Measurements from ENCODE around the gene CITED2. TPM values are rescaled to one million over a fixed set of nuclear protein-coding genes. Genes with fewer than 3 reads are reported as not detected.

The CITED2 gene
- polyA plus RNA-seq, 1 donor (not counting 4 experiments of a cell fraction or from before 2014, with no cell fraction given) = 25.0 TPM

DNA sequence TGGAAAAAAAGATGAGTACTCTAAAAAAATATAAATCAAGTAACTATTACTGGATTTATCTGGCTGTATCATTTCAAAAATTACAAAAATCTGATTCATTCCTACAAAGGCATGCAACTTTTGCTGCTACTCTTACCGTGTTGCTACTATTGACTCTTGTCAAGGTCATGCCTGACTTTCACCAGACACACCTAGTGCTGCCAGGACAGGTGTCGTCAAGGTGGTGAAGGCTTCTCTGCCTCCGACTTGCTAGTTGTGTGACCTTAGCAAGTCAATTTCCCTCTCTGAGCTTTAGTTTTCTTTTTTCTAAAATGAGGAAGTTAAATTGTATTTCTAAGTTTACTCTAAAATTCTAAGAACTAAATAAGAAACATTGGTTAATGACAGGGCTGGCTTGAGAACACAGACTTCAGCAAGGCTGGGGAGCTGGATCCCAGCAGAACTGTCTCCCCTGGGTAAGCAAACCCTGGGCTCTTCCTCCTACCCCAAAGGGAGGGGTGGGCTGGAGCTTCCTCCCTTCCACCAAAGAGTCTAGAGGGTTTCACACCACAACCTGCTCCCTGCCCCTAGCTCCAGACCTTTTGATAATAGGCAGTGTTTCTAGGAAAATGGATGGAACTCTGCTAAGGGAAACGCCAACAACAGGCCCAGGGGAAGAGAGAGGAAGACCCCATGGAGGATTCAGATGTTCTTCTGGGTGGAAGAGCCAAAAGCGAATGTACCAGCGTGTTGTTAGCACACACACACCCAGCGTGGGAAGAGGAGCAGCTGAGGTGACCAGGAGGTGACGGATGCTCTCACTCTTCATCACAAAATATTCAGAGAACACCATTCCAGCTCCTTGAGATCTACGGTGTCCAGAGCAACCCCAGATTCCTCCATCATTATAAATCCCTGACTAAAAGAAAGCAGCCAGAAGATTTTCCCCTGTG lies 47.9 kb upstream of the CITED2 start:
- H3K27ac ChIP-seq (ENCODE audit: control insufficient read depth, insufficient read depth, low read length) = no peak overlapping the region
- no peak overlapping the region for H3K9ac ChIP-seq (ENCODE audit: control insufficient read depth, extremely low read depth, insufficient read depth, low read length)
- H3K4me3 ChIP-seq (ENCODE audit: control insufficient read depth in 2 of 3, extremely low read depth in 1 of 3, insufficient read depth in 2 of 3, low read depth in 1 of 3, low read length in 3 of 3) = no peak overlapping the region
- H3K4me1 ChIP-seq (ENCODE audit: control insufficient read depth, extremely low read depth, insufficient read depth, low read length) = no peaks in the 10 kb centered on the region
- no peaks in the 10 kb centered on the region for H3K9me1 ChIP-seq (ENCODE audit: control insufficient read depth, extremely low read depth, insufficient read depth, low read length)
- no peaks in the 10 kb centered on the region for H3K79me2 ChIP-seq (ENCODE audit: control insufficient read depth, insufficient read depth, low read length)
- no peak overlapping the region for H2AFZ ChIP-seq (ENCODE audit: control insufficient read depth, low read length)
- no peaks in the 10 kb centered on the region for H4K20me1 ChIP-seq (ENCODE audit: control insufficient read depth, extremely low read depth, insufficient read depth, low read length)
- no peak overlapping the region for H3K4me2 ChIP-seq (ENCODE audit: control insufficient read depth, extremely low read depth, insufficient read depth, low read depth, low read length)
- H3K36me3 ChIP-seq (ENCODE audit: control insufficient read depth in 2 of 2, extremely low read depth in 1 of 2, insufficient read depth in 2 of 2, low read length in 2 of 2) = no peaks in the 10 kb centered on the region
- no peaks in the 10 kb centered on the region for H3K9me3 ChIP-seq (ENCODE audit: control insufficient read depth, low read depth, low read length)
- TF ChIP-seq EZH2 (IDR thresholded peaks at IDR 0.05; ENCODE audit: low read length) (no peak), CTCF (optimal IDR thresholded peaks at IDR 0.05 in 1 of 3, IDR thresholded peaks at IDR 0.05 in 1 of 3, conservative IDR thresholded peaks at IDR 0.05 in 1 of 3; ENCODE audit: extremely low read depth in 1 of 3, insufficient read depth in 2 of 3, low read length in 3 of 3) (no peak)
- no peaks in the 10 kb centered on the region for H3K27me3 ChIP-seq (ENCODE audit: control insufficient read depth, extremely low read depth, insufficient read depth, low read length)
- FAIRE-seq (no peak), DNase-seq (ENCODE audit: low read depth, low spot score) (no peak)
- dilution Hi-C loops (cut with MboI; ENCODE audit: extremely low pct_ligation_motif_present, low sequenced_read_pairs) = no loop called here

DNA sequence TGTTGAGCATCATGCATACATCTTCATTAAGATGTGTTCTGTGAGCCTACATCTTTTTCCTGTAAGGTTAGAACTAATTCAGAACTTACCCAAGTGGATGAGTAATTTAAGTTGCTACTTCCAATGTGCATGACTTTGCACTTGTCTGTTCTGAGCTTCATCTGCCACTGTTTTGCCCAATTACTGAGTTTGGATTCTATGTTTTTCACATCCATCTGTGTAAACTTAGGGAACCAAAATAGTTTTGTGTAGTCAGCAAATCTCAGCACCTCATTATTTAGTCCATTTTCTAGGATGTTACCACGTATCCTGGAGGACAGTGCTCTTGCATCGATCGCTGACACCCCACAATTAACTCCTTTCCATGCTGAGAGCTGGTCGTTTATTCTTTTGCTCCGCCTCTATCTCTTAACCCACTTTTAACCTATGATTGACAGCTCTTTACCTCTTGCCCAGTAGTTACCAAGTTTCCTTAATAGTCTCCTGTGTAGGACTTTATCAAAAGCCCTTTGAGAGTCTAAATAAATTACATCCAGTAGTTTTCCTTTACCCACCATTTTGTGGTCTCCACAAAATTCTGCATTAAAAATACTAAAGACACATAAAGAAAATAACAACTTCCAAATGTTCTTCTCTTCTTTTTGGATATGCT lies 44.2 kb upstream of the CITED2 start:
- Histone ChIP-seq H3K27ac (ENCODE audit: control insufficient read depth, insufficient read depth, low read length) (no peak overlapping the region), H3K9me3 (ENCODE audit: control insufficient read depth, low read depth, low read length) (no peaks in the 10 kb centered on the region), H3K9ac (ENCODE audit: control insufficient read depth, extremely low read depth, insufficient read depth, low read length) (no peak overlapping the region), H3K79me2 (ENCODE audit: control insufficient read depth, insufficient read depth, low read length) (no peaks in the 10 kb centered on the region), H3K36me3 (ENCODE audit: control insufficient read depth in 2 of 2, extremely low read depth in 1 of 2, insufficient read depth in 2 of 2, low read length in 2 of 2) (no peaks in the 10 kb centered on the region), H3K4me2 (ENCODE audit: control insufficient read depth, extremely low read depth, insufficient read depth, low read depth, low read length) (no peak overlapping the region), H3K4me3 (ENCODE audit: control insufficient read depth in 2 of 3, extremely low read depth in 1 of 3, insufficient read depth in 2 of 3, low read depth in 1 of 3, low read length in 3 of 3) (no peak overlapping the region), H3K9me1 (ENCODE audit: control insufficient read depth, extremely low read depth, insufficient read depth, low read length) (no peaks in the 10 kb centered on the region), H3K27me3 (ENCODE audit: control insufficient read depth, extremely low read depth, insufficient read depth, low read length) (no peaks in the 10 kb centered on the region), H2AFZ (ENCODE audit: control insufficient read depth, low read length) (no peak overlapping the region), H3K4me1 (ENCODE audit: control insufficient read depth, extremely low read depth, insufficient read depth, low read length) (no peaks in the 10 kb centered on the region), H4K20me1 (ENCODE audit: control insufficient read depth, extremely low read depth, insufficient read depth, low read length) (no peaks in the 10 kb centered on the region)
- DNase-seq (ENCODE audit: low read depth, low spot score) (no peak), FAIRE-seq (no peak)
- dilution Hi-C loops (cut with MboI; ENCODE audit: extremely low pct_ligation_motif_present, low sequenced_read_pairs) = no loop called here
- TF ChIP-seq EZH2 (IDR thresholded peaks at IDR 0.05; ENCODE audit: low read length) (no peak), CTCF (optimal IDR thresholded peaks at IDR 0.05 in 1 of 3, IDR thresholded peaks at IDR 0.05 in 1 of 3, conservative IDR thresholded peaks at IDR 0.05 in 1 of 3; ENCODE audit: extremely low read depth in 1 of 3, insufficient read depth in 2 of 3, low read length in 3 of 3) (no peak)
